Stimulated activated naive CD4-positive, alpha-beta T cell treated with Interleukin-2 at 50 U/mL for 16 hours (primary cell): Measurements from ENCODE around the gene SNCB.
"Not testable (repeated sequence)": the region's sequence is repeated elsewhere in the genome, so short reads cannot be mapped to it uniquely, and the experiment has no call there.

Experiments used
- DNase-seq: peaks from one replicate; lab custom pipeline; 2025; lab: John Stamatoyannopoulos, UW

The SNCB gene

GRCh38 chr5:176597417-176598389, 32.6 kb downstream of the SNCB start:
- DNase-seq, result no peak

GRCh38 chr5:176596689-176597416, 33.5 kb downstream of the SNCB start:
- peak; percentile 57 for DNase-seq

GRCh38 chr5:176596069-176596644, 34.2 kb downstream of the SNCB start:
- no peak for DNase-seq

- no peak for DNase-seq
These were observed 34.9 kb downstream of the SNCB start for GRCh38 chr5:176595386-176595943.

GRCh38 chr5:176594554-176594953, 35.8 kb downstream of the SNCB start:
- no peak for DNase-seq

DNA sequence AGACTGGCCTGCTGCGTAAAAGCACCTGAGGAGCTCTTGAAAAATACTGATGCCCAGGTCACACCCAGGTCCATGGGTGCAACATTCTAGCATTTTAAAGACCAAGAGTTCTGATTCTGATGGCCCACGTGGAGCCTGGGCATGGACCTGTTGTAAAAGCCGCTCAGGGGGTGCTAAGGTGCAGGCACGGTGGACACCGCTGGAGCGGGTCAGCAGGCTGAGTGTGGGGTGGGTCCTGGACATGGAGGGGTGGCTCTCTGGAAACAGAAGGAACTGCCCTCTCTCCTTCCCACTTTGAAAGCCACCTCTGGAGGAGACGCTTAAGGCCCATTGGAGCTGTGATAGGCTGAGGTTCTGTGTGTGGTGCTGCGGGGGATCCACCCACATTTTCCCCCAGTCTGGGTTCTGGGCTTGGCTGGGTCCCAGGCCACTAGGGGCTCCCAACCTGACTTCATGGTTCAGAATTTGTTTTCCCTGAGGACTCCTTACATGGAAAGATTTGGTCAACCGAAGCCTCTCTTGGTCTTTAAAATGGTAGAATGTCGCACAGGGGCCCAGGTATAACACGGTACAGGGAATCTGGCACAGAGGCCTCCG, 37.0 kb downstream of the SNCB start:
- no peak for DNase-seq

GRCh38 chr5:176592573-176592972, 37.8 kb downstream of the SNCB start:
- no peak for DNase-seq

GRCh38 chr5:176591667-176592066, 38.7 kb downstream of the SNCB start:
- DNase-seq, result not testable (repeated sequence)

GRCh38 chr5:176590035-176590717, 40.2 kb downstream of the SNCB start:
- no peak for DNase-seq

DNA sequence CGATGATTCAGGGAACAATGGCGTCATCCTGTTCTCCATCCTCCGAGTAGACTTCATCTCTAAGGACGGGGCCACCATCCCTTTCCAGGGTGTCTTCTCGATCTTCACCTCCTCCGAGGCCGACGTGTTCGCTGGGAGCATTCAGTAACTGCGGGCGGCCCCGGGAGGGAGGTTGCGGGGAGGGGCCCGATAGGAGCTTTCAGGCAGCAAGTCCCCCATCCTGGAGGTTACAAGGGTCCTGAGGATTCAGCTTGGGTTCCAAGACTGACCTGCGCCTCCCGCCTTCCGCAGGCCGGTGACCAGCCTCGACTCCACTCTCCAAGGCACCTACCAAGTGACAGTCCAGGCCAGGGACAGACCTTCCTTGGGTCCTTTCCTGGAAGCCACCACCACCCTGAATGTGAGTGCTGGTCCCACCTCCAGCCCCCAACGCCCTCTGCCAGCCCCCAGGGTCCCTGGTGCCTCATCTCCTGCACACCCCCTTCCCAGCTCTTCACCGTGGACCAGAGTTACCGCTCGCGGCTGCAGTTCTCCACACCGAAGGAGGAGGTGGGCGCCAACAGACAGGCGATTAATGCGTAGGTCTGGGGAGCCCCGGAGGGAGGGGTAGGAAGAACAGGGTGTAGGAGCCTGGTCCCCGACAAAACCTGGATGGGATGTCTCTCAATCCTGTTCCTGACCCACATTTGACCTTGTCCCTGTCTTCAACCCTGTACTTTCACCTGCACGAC, 41.1 kb downstream of the SNCB start:
- DNase-seq, result no peak

GRCh38 chr5:176588297-176588696, 42.0 kb downstream of the SNCB start:
- no peak for DNase-seq

DNA sequence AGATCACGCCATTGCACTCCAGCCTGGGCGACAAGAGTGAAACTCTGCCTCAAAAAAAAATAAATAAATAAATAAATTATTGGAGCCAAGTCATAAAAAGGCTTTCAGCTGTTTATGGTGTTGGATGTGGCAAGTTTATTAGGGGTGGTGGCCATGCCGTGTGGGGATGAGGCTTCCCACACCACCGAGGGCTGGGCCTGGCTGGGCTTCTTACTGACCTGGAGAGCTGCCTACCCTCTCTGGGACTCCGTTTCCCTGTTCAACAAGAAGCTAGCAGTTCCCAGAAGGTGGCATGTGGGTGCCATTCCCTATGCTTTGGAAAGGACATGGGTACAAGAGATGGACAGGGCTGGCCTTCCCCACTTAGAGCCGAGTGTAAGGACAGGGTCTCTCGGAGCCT, 42.9 kb downstream of the SNCB start:
- no peak for DNase-seq

- no peak for DNase-seq
These were observed 47.3 kb downstream of the SNCB start for GRCh38 chr5:176583076-176583475.

- no peak for DNase-seq
These were observed 49.0 kb downstream of the SNCB start for GRCh38 chr5:176581361-176581760.

DNA sequence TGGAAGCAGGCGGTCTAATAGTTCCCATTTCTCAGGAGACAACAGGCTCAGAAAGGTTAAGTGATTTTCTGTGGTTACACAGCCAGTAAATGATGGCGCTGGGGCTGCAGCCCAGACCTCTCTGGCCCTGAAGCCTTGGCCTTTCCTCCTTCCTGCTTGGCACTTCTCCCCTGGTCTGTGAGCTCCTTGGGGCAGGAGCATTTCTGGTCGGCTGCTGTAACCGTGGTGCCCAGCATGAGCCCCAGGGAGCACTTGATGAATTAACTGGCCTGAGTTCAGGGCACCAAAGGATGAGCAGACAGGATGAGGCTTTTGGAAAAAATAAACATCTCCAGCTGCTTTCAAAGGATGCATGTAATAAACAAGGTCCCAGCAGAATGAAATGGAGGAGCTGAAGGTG, 51.0 kb downstream of the SNCB start:
- no peak for DNase-seq

GRCh38 chr5:176578391-176578808, 51.9 kb downstream of the SNCB start:
- DNase-seq, result no peak

- DNase-seq, result no peak
These were observed 52.8 kb downstream of the SNCB start for GRCh38 chr5:176577312-176578176.

DNA sequence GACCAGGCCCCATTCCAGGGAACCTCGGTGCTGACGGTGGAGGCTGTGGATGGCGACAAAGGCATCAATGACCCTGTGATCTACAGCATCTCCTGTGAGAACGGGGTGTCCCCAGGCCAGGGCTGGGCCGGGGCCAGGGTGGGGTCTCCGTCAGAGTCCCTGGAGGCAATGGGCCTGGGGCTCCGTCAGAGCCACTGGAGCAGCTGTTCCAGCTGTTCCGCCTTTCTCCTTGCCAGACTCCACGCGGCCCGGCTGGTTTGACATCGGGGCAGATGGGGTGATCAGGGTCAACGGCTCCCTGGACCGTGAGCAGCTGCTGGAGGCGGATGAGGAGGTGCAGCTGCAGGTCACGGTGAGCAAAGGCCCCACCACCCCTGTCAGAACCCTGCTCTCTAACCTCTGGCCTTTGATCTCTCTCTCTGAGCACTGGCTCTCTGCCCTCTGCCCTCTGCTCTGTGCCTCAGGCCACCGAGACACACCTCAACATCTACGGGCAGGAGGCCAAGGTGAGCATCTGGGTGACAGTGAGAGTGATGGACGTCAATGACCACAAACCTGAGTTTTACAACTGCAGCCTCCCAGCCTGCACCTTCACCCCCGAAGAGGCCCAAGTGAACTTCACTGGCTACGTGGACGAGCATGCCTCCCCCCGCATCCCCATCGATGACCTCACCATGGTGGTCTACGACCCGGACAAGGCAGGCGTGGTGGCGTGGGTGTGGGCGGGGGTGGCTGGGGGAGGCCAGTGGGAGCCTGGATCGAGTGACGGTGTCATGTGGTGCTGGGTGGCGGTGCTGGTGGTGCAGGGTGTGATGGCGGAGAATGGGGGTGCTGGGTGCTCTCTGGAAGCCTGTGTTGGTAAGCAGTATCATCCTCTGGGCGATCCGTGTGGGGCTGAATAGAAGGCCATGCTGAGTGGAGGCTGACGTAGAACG, 54.6 kb downstream of the SNCB start:
- no peak for DNase-seq

DNA sequence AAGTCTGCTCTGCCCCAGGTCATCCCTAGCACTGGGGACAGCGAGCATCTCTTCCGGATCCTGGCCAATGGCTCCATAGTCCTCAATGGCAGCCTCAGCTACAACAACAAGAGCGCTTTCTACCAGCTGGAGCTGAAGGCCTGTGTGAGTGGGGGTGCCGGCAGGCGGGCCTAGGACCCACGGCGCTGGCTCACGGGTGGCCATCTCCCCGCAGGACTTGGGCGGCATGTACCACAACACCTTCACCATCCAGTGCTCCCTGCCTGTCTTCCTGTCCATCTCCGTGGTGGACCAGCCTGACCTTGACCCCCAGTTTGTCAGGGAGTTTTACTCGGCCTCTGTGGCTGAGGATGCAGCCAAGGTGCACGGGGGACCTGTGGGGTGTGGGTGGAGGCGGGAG, 55.3 kb downstream of the SNCB start:
- DNase-seq, result no peak
